A673 (cell line): ENCODE measurements around the gene MRE11. TPM values are rescaled to one million over a fixed set of nuclear protein-coding genes. Genes with fewer than 3 reads are reported as not detected.

Experiments used
- BruUV-seq: library from RNA; stranded (reverse); fragments of 400-500 nt; replicated peaks from 2 replicates; lab custom pipeline; 2021; lab: Mats Ljungman, UMichigan
- CTCF ChIA-PET: fragments of 300-600 bp; sonication (Branson Sonifier 250); formaldehyde crosslinking; loops from one replicate; lab custom pipeline; 2022; ENCODE audit warnings: antibody characterized with exemption; lab: Charles Lee
- POLR2A ChIA-PET: fragments of 300-600 bp; sonication (Branson Sonifier 250); formaldehyde crosslinking; loops from one replicate; lab custom pipeline; 2022; ENCODE audit warnings: antibody characterized with exemption; ENCODE audit not compliant: low non-redundant PET; lab: Charles Lee
- DNase-seq: peaks from one replicate; pipeline ENCODE4 v3.0.0-alpha.2; 2015; ENCODE audit warnings: low spot score
- H3K27ac ChIP-seq: fragments of 200-600 bp; sonication (generic); 2 replicates; pipeline ENCODE4 v1.5.1; 2016; ENCODE audit warnings: mixed run types, low read depth, mild to moderate bottlenecking, mixed read lengths, antibody characterized with exemption, low read length; ENCODE audit not compliant: poor library complexity, severe bottlenecking
- H3K27me3 ChIP-seq: fragments of 200-600 bp; sonication (generic); replicated peaks from 2 replicates; pipeline ENCODE4 v1.6.1; 2017; ENCODE audit warnings: mixed run types, low read depth, mild to moderate bottlenecking, mixed read lengths, antibody characterized with exemption, low read length; ENCODE audit not compliant: insufficient read depth, poor library complexity
- H3K36me3 ChIP-seq: fragments of 200-600 bp; sonication (generic); 2 replicates; pipeline ENCODE4 v1.6.1; 2016; ENCODE audit warnings: mixed run types, mild to moderate bottlenecking, mixed read lengths, antibody characterized with exemption, low read length; ENCODE audit not compliant: insufficient read depth, poor library complexity, severe bottlenecking
- H3K4me1 ChIP-seq: fragments of 200-600 bp; sonication (generic); 2 replicates; pipeline ENCODE4 v1.6.1; 2017; ENCODE audit warnings: mixed run types, mild to moderate bottlenecking, mixed read lengths, antibody characterized with exemption, low read length; ENCODE audit not compliant: insufficient read depth, poor library complexity, severe bottlenecking
- H3K4me3 ChIP-seq: fragments of 200-600 bp; sonication (generic); 2 replicates; pipeline ENCODE4 v1.5.1; 2016; ENCODE audit warnings: low read depth, mixed run types, mild to moderate bottlenecking, mixed read lengths, low read length; ENCODE audit not compliant: poor library complexity, severe bottlenecking
- H3K9me3 ChIP-seq: fragments of 200-600 bp; sonication (generic); 2 replicates; pipeline ENCODE4 v1.6.1; 2016; ENCODE audit warnings: mixed run types, low read depth, mild to moderate bottlenecking, mixed read lengths, antibody characterized with exemption, low read length; ENCODE audit not compliant: poor library complexity, severe bottlenecking
- EZH2 ChIP-seq: fragments of 200-600 bp; sonication (generic); IDR thresholded peaks from 2 replicates; pipeline ENCODE4 v1.6.1; 2017; ENCODE audit warnings: borderline replicate concordance, low read depth, mild to moderate bottlenecking, mixed read lengths, antibody characterized with exemption, low read length; ENCODE audit not compliant: poor library complexity, severe bottlenecking
- intact Hi-C: fragments of 100-400 bp; cut with micrococcal nuclease; formaldehyde crosslinking; loops from one replicate; pipeline ENCODE4 v1.10.0; 2022; ENCODE audit not compliant: unreplicated experiment
- total RNA-seq: library from RNA; stranded (reverse); gene quantifications from 2 replicates; pipeline ENCODE4 v1.2.3, GENCODE V29; 2021
- TF ChIP-seq, protein P1 (sequence below): fragments of 300-800, 200-600 bp; sonication (generic); conservative IDR thresholded peaks from 2 replicates; pipeline ENCODE4 v1.5.1; 2017; ENCODE audit warnings: low read depth, mild to moderate bottlenecking, antibody characterized with exemption, low read length, moderate library complexity, mixed read lengths

MRE11 gene
- total RNA-seq, 1 experiment from 2014 or later: 44.7 TPM

DNA sequence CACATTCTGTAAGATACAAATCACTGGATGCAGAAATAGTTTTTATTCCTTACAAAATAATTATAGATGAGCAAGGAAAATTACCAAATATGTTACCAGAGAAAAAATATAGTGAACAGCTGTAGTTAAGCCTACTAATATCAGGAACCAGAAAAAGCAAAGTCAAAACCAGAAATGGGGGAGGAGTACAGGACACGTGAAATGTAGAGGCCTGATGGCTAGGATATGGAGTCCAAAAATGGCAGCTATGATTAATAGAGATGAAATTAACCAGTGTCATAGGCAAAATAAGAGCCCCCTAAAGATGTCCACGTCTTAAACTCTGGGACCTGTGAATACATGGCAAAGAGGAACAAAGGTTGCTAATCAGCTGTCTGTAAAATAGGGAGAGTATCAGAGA, 34.1 kb downstream of the MRE11 start:
- Histone ChIP-seq H3K4me3 (no peak overlapping the region), H3K36me3 (peaks cover 13% of the 10 kb centered on the region), H3K9me3 (no peaks in the 10 kb centered on the region), H3K27me3 (no peaks in the 10 kb centered on the region), H3K27ac (no peak overlapping the region), H3K4me1 (no peaks in the 10 kb centered on the region)
- TF ChIP-seq, protein P1, sequence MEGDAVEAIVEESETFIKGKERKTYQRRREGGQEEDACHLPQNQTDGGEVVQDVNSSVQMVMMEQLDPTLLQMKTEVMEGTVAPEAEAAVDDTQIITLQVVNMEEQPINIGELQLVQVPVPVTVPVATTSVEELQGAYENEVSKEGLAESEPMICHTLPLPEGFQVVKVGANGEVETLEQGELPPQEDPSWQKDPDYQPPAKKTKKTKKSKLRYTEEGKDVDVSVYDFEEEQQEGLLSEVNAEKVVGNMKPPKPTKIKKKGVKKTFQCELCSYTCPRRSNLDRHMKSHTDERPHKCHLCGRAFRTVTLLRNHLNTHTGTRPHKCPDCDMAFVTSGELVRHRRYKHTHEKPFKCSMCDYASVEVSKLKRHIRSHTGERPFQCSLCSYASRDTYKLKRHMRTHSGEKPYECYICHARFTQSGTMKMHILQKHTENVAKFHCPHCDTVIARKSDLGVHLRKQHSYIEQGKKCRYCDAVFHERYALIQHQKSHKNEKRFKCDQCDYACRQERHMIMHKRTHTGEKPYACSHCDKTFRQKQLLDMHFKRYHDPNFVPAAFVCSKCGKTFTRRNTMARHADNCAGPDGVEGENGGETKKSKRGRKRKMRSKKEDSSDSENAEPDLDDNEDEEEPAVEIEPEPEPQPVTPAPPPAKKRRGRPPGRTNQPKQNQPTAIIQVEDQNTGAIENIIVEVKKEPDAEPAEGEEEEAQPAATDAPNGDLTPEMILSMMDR: no peak
- TF ChIP-seq EZH2: no peak
- ChIA-PET POLR2A (no interaction called here), CTCF (no interaction called here)
- BruUV-seq: no TSS peak
- intact Hi-C loops: no loop called here
- DNase-seq: no peak

DNA sequence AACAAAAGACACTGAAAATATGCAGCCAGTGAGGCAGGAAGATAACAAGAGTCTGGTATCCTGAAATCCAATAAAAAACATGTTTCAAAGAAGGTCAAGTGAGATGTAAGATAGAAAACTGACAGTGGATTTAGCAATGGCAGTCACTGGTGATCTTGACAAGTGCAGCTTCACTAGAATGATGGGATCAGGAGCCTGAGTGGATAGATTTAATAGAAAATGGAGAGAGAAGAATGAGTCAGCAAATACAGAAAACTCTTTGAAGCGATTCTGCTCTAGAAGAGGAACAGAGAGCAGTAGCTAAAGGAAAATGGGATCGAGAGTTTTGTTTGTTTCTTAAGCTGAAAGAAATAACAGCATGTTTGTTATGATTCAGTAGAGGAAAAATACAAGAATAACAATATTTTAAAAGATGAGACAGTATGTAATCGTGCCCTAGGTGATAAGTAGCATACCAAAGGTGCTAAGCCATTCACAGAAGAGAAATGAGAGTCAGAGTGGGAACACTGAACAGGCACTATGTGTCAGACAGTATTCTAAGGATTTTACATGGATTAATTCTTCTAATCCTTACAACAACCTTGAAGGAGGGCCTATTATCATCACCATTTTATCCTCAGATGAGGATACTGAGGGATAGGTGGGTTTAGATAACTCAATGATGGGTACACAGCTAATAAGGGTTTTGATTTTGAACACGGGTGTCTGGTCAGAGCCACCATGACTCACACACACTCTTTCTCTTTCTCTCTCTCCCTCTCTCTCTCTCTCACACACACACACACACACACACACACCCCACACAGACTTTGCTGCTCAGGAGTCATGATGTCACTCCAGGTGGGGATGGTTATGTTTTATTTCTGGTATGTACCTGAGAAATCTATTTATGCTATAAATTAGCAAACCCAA, 36.3 kb downstream of the MRE11 start:
- Histone ChIP-seq H3K27me3 (no peaks in the 10 kb centered on the region), H3K27ac (no peak overlapping the region), H3K9me3 (no peaks in the 10 kb centered on the region), H3K4me3 (no peak overlapping the region), H3K36me3 (peaks cover 13% of the 10 kb centered on the region), H3K4me1 (no peaks in the 10 kb centered on the region)
- ChIA-PET CTCF (no interaction called here), POLR2A (no interaction called here)
- TF ChIP-seq, protein P1: no peak
- no peak for TF ChIP-seq EZH2
- no TSS peak for BruUV-seq
- no peak for DNase-seq
- intact Hi-C loops: no loop called here

DNA sequence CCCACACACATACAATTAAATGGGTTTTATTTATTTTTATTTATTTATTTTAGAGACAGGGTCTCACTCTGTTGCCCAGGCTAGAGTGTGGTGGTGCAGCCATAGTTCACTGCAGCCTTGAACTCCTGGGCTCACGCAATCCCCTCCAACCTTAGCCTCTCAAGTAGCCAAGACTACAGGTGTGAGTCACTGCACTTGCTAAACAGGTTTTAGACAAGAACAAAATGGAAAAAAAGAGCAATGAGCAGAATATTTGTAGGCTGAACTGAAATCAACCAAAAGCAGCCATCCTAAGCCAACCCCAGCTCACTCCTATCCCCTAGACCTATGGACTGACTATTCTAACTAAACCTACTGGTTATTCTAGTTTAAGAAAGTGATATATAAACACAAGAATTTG, 37.8 kb downstream of the MRE11 start:
- Histone ChIP-seq H3K9me3 (no peaks in the 10 kb centered on the region), H3K27me3 (no peaks in the 10 kb centered on the region), H3K27ac (no peak overlapping the region), H3K4me1 (no peaks in the 10 kb centered on the region), H3K36me3 (peaks cover 13% of the 10 kb centered on the region), H3K4me3 (no peak overlapping the region)
- ChIA-PET POLR2A (no interaction called here), CTCF (no interaction called here)
- DNase-seq: no peak
- intact Hi-C loops: no loop called here
- TF ChIP-seq EZH2: no peak
- TF ChIP-seq, protein P1: no peak
- BruUV-seq: no TSS peak
